Measurements from ENCODE around the gene WFIKKN2.

The WFIKKN2 gene

DNA sequence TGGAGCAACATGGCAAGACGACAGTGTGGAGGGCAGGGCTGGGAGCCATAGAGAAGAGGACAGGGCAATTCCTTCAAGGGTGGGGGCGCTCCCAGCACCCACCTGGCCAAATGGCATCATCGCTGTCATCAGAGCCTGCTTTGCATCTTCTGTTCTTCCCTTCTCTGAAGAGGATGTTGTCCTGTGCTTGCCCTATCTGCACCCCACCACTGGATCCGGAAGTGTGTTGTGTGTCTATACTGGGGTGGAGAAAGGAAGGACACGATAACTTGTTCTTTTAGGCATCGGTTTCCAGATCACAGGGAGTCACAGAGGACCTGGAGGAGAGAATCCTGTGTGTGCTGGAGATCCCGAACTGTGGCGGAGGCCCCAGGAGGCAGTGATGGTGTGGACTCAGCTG lies 42.4 kb upstream of the WFIKKN2 start:
- Histone ChIP-seq H3K27me3 (no peaks in the 10 kb centered on the region), H3K36me3 (no peaks in the 10 kb centered on the region), H3K4me1 (ENCODE audit: control insufficient read depth in 1 of 2, insufficient read depth in 1 of 2, low read depth in 1 of 2, low read length in 1 of 2) (peaks cover 22 to 24% of the 10 kb centered on the region in 2 experiments), H3K27ac (peak overlapping the region; percentile 66), H3K9me3 (no peaks in the 10 kb centered on the region), H3K4me3 (ENCODE audit: low read depth in 1 of 2, low read length in 1 of 2) (no peak overlapping the region)
- TF ChIP-seq, protein P1, sequence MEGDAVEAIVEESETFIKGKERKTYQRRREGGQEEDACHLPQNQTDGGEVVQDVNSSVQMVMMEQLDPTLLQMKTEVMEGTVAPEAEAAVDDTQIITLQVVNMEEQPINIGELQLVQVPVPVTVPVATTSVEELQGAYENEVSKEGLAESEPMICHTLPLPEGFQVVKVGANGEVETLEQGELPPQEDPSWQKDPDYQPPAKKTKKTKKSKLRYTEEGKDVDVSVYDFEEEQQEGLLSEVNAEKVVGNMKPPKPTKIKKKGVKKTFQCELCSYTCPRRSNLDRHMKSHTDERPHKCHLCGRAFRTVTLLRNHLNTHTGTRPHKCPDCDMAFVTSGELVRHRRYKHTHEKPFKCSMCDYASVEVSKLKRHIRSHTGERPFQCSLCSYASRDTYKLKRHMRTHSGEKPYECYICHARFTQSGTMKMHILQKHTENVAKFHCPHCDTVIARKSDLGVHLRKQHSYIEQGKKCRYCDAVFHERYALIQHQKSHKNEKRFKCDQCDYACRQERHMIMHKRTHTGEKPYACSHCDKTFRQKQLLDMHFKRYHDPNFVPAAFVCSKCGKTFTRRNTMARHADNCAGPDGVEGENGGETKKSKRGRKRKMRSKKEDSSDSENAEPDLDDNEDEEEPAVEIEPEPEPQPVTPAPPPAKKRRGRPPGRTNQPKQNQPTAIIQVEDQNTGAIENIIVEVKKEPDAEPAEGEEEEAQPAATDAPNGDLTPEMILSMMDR (IDR thresholded peaks at IDR 0.05), result no peak

DNA sequence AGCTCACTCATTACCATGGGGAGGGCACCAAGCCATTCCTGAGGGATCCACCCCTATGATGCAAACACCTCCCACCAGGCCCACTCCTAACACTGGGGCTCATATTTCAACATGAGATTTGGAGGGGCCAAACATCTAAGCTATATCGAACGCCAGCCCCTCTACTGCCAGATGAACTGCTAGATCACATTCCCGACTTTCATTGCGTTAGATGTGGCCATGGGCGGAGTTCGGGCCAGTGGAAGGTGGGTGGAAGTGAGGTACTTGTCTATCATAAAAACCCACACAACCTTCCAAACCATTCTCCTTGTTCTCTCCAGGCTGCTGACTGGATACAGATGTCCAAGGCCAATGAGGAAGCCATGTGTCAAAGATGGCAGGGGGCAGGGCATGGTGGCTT lies 41.0 kb upstream of the WFIKKN2 start:
- TF ChIP-seq, protein P1 (IDR thresholded peaks at IDR 0.05), result no peak
- H3K4me3 ChIP-seq (ENCODE audit: low read depth in 1 of 2, low read length in 1 of 2), result no peak overlapping the region
- H3K36me3 ChIP-seq, result no peaks in the 10 kb centered on the region
- no peaks in the 10 kb centered on the region for H3K27me3 ChIP-seq
- no peak overlapping the region for H3K27ac ChIP-seq
- H3K4me1 ChIP-seq (ENCODE audit: control insufficient read depth in 1 of 2, insufficient read depth in 1 of 2, low read depth in 1 of 2, low read length in 1 of 2), result peaks cover 22 to 24% of the 10 kb centered on the region in 2 experiments
- H3K9me3 ChIP-seq, result no peaks in the 10 kb centered on the region

DNA sequence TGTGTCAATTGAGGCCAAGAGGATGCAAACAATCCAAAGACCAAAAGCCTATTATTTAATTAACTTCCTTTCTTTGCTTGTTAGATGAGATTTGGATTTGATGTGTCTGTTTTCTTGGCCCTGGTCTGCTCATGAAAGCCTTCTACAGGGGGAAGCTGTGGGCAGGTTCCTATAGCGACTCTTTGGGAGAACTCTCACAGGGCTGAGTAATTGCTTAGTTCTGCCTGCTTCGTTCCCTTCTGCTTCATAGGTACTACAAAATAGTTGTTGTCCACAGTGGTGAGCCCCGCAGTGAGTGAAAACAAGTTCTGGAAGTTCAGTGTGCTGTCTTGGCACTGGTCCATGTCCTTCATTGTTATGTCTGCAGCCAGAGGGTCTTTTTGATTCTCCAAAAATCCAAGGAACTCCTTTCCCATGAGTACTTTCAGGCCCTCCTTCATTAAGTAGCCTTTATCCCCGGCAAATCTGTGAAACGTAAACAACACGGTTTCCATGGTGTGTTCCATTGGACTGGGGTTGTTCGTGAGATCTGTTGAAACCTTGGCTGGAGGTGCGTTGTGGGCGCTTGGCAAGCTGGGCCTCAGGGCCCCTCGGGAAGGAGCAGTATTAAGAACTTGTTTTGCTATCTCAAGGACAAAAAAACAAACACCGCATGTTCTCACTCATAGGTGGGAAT lies 38.1 kb upstream of the WFIKKN2 start:
- Histone ChIP-seq H3K36me3 (no peaks in the 10 kb centered on the region), H3K27me3 (no peaks in the 10 kb centered on the region), H3K27ac (no peak overlapping the region), H3K4me1 (ENCODE audit: control insufficient read depth in 1 of 2, insufficient read depth in 1 of 2, low read depth in 1 of 2, low read length in 1 of 2) (peaks cover 13 to 14% of the 10 kb centered on the region in 2 experiments), H3K9me3 (no peaks in the 10 kb centered on the region), H3K4me3 (ENCODE audit: low read depth in 1 of 2, low read length in 1 of 2) (no peak overlapping the region)
- TF ChIP-seq, protein P1 (IDR thresholded peaks at IDR 0.05), result no peak

DNA sequence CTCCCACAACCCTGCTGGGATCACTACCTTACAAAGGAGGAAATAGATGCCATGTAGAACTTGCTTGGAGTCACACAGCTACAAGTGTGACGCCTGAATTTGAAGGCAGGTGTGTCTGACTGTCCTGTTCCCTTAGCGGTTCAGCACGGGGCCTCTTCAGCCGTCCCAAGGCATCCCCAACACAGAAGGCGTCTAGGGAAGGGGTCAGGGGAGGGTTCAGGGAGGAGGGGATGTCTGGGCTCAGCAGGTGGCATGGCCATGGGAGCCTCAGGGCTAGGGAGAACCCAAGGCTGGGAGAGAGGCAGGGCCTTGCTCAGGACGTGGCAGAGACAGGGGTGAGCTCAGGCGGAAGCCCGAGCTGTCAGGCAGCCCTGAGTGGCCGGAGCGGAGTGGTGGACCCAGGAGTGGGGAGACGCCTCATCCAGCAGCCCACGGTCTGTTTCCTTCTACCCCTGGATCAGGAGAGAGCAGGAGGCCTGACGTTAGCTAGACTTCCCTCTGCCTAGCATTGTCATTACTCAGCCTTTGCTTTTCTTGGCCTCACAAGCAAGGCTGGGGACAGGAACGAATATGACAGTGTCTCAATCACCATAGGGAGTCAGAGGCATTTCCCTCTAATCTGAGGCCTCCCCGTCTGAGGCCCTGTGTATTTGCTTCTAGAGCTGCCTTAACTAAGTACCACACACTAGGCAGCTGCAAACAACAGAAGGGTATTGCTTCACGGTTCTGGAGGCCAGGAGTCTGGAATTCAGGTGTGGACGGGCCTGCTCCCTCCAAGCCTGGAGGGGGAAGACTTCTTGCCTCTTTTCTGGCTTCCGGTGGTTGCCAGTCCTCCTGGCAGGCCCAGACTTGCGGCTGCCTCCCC lies 36.7 kb upstream of the WFIKKN2 start:
- TF ChIP-seq, protein P1 (IDR thresholded peaks at IDR 0.05), result no peak
- Histone ChIP-seq H3K36me3 (no peaks in the 10 kb centered on the region), H3K27me3 (no peaks in the 10 kb centered on the region), H3K4me3 (ENCODE audit: low read depth in 1 of 2, low read length in 1 of 2) (no peak overlapping the region), H3K4me1 (ENCODE audit: control insufficient read depth in 1 of 2, insufficient read depth in 1 of 2, low read depth in 1 of 2, low read length in 1 of 2) (peaks cover 0 to 1% of the 10 kb centered on the region in 2 experiments), H3K9me3 (no peaks in the 10 kb centered on the region), H3K27ac (no peak overlapping the region)

DNA sequence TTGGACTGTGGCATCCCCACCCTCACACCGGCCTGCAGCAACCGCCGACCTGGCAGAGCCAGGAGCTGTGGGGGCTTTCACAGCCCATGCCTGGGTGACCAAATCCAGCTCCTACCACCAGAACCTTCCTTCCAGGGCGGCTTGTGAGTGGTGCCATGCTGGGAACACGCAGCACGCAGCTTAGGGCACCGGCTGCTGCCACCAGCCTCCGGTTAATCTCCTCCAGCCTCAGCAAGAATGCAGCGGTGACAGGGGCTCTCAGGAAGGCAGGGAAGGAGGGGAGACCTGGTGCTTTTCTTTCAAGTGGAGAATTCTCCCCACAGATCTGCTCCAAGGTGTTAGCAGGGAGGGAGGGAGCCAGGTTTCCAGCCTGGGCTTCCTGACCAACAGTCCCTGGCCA lies 35.8 kb upstream of the WFIKKN2 start:
- Histone ChIP-seq H3K4me1 (ENCODE audit: control insufficient read depth in 1 of 2, insufficient read depth in 1 of 2, low read depth in 1 of 2, low read length in 1 of 2) (no peaks in the 10 kb centered on the region), H3K27me3 (no peaks in the 10 kb centered on the region), H3K9me3 (no peaks in the 10 kb centered on the region), H3K27ac (no peak overlapping the region), H3K36me3 (no peaks in the 10 kb centered on the region), H3K4me3 (ENCODE audit: low read depth in 1 of 2, low read length in 1 of 2) (no peak overlapping the region)
- TF ChIP-seq, protein P1 (IDR thresholded peaks at IDR 0.05), result no peak

All from neutrophil (primary cell).